ENCODE measurements around the gene U2AF2.

- TF ChIP-seq POLR2A (IDR thresholded peaks at IDR 0.05) (no peak), CTCF (IDR thresholded peaks at IDR 0.05) (peak in 2 of 3 experiments; percentile 31 to 46)
Measured at GRCh38 chr19:55605637-55606470, 49.0 kb upstream of the U2AF2 start, which contains the start of gene ZNF865.

Data from vagina (tissue), 2 donors.